ENCODE data around the gene DLEC1. TPM values are rescaled to one million over a fixed set of nuclear protein-coding genes. Genes with fewer than 3 reads are reported as not detected.
A peak's percentile ranks its signal among the peaks of the same experiment; 100 is the strongest.

The DLEC1 gene
- total and polyA plus RNA-seq, 2 experiments from 2014 or later, result 0.31 to 0.66 TPM

DNA sequence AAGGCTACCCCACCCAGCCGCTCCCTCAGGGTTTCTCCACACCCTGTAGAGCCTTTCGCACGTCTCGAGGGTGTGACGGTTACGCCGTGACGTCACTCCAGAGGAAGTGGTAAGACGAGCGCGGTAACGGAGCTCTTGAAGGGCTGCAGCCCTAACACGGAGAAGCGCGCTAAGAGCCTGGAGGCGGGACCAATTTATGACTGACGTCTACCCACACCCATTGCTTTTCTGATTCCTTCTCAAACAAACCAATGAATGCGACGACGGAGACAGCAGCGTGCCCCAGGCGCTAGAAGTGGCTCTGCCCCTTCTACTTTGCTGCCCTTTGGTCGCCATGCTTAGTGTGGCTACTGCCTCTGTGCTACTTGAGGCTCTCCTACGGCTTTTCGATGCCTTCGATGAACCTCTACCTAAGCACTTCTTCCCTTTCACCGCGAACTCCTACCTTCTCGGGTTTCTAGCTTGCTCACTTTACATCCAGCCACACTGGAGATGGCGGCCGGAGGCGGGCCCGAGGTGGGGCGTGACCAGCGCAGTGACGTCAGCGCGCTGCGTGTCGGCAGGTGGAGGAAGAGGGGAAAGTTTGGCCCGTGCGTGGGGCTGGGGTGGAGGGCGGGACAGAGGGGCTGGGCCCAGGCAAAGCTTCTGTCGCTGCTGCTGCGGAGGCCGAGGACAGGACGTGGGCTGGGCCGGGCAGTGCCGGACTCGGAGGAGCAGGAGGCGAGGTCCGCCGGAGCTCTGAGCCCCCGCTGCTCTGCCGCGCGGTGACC, 126.1 kb downstream of the DLEC1 start, which contains the start of gene OXSR1:
Gene OXSR1 (plus strand): TSS at position 586 of the 770 bp plus-strand sequence. CDS start 340 bp downstream, outside the sequence.
- Mint-ChIP-seq H3K4me3 (peak within 1 kb of the TSS; percentile 96), H3K4me1 (peaks cover 18% of the 10 kb centered on the region), H3K9me3 (0 out of 3 replicates have a peak, but pooled peaks cover 2% of the 10 kb centered on the region), H3K27me3 (ENCODE audit: insufficient read depth, low read depth, poor library complexity) (peaks cover 16% of the 10 kb centered on the region), H3K36me3 (ENCODE audit: low read depth) (0 out of 3 replicates have a peak, but pooled peaks cover 4% of the 10 kb centered on the region), H3K27ac (peak within 1 kb of the TSS; percentile 100)
- peak; percentile 90 for ATAC-seq
- Histone ChIP-seq H2AFZ (peak within 1 kb of the TSS; percentile 52), H3K4me3 (peak within 1 kb of the TSS; percentile 54), H3F3A (replicated peaks; ENCODE audit: low read depth) (peaks cover 3% of the 10 kb centered on the region; the same call in 1 of the 2 replicates), H3K36me3 (ENCODE audit: insufficient read depth) (no peaks in the 10 kb centered on the region), H4K20me1 (replicated peaks; ENCODE audit: insufficient read depth) (peaks cover 33% of the 10 kb centered on the region), H3K27me3 (ENCODE audit: insufficient read depth) (no peaks in the 10 kb centered on the region), H3K9me2 (ENCODE audit: insufficient read depth) (no peaks in the 10 kb centered on the region), H3K27ac (ENCODE audit: low read depth) (peak within 1 kb of the TSS; percentile 86), H3K4me1 (ENCODE audit: insufficient read depth) (peaks cover 11% of the 10 kb centered on the region), H3K4me2 (peak within 1 kb of the TSS; percentile 81), H3K79me2 (replicated peaks; ENCODE audit: insufficient read depth) (peaks cover 45% of the 10 kb centered on the region)
- TF ChIP-seq CREB1 (CRISPR knock-in tag; IDR thresholded peaks at IDR 0.05; ENCODE audit: low read depth), result peak; percentile 99
- TF ChIP-seq POLR2AphosphoS5 (IDR thresholded peaks at IDR 0.05; ENCODE audit: low read depth), result peak; percentile 90
- TF ChIP-seq, protein P1, sequence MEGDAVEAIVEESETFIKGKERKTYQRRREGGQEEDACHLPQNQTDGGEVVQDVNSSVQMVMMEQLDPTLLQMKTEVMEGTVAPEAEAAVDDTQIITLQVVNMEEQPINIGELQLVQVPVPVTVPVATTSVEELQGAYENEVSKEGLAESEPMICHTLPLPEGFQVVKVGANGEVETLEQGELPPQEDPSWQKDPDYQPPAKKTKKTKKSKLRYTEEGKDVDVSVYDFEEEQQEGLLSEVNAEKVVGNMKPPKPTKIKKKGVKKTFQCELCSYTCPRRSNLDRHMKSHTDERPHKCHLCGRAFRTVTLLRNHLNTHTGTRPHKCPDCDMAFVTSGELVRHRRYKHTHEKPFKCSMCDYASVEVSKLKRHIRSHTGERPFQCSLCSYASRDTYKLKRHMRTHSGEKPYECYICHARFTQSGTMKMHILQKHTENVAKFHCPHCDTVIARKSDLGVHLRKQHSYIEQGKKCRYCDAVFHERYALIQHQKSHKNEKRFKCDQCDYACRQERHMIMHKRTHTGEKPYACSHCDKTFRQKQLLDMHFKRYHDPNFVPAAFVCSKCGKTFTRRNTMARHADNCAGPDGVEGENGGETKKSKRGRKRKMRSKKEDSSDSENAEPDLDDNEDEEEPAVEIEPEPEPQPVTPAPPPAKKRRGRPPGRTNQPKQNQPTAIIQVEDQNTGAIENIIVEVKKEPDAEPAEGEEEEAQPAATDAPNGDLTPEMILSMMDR (conservative IDR thresholded peaks at IDR 0.05; ENCODE audit: low read depth in 2 of 2), result no peak
- TF ChIP-seq EZH2phosphoT487 (IDR thresholded peaks at IDR 0.05; ENCODE audit: unreplicated experiment), result no peak
- no peak for TF ChIP-seq ZNF114 (CRISPR knock-in tag; IDR thresholded peaks at IDR 0.05)
- TF ChIP-seq, protein P2, sequence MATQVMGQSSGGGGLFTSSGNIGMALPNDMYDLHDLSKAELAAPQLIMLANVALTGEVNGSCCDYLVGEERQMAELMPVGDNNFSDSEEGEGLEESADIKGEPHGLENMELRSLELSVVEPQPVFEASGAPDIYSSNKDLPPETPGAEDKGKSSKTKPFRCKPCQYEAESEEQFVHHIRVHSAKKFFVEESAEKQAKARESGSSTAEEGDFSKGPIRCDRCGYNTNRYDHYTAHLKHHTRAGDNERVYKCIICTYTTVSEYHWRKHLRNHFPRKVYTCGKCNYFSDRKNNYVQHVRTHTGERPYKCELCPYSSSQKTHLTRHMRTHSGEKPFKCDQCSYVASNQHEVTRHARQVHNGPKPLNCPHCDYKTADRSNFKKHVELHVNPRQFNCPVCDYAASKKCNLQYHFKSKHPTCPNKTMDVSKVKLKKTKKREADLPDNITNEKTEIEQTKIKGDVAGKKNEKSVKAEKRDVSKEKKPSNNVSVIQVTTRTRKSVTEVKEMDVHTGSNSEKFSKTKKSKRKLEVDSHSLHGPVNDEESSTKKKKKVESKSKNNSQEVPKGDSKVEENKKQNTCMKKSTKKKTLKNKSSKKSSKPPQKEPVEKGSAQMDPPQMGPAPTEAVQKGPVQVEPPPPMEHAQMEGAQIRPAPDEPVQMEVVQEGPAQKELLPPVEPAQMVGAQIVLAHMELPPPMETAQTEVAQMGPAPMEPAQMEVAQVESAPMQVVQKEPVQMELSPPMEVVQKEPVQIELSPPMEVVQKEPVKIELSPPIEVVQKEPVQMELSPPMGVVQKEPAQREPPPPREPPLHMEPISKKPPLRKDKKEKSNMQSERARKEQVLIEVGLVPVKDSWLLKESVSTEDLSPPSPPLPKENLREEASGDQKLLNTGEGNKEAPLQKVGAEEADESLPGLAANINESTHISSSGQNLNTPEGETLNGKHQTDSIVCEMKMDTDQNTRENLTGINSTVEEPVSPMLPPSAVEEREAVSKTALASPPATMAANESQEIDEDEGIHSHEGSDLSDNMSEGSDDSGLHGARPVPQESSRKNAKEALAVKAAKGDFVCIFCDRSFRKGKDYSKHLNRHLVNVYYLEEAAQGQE (IDR thresholded peaks at IDR 0.05; ENCODE audit: unreplicated experiment), result no peak
- TF ChIP-seq, protein P3, sequence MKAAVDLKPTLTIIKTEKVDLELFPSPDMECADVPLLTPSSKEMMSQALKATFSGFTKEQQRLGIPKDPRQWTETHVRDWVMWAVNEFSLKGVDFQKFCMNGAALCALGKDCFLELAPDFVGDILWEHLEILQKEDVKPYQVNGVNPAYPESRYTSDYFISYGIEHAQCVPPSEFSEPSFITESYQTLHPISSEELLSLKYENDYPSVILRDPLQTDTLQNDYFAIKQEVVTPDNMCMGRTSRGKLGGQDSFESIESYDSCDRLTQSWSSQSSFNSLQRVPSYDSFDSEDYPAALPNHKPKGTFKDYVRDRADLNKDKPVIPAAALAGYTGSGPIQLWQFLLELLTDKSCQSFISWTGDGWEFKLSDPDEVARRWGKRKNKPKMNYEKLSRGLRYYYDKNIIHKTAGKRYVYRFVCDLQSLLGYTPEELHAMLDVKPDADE (IDR thresholded peaks at IDR 0.05), result peak; percentile 56
- TF ChIP-seq STAT1 (IDR thresholded peaks at IDR 0.05; ENCODE audit: unreplicated experiment), result no peak
- DNase-seq (ENCODE audit: low spot score), result peak; percentile 99

All from GM23338 (cell line).